HepG2 (cell line): ENCODE results near the gene ASTN1. TPM values are rescaled to one million over a fixed set of nuclear protein-coding genes. Genes with fewer than 3 reads are reported as not detected.

Source experiments
- ATAC-seq: fragments of 200-7000 bp; cut with Tn5 transposase; 3 replicates; pipeline ENCODE4 v1.9.1; 2020; ENCODE audit warnings: mild to moderate bottlenecking, moderate library complexity
- BruUV-seq: library from RNA; stranded (reverse); fragments of 400-500 nt; replicated peaks from 2 replicates; lab custom pipeline; 2021; lab: Mats Ljungman, UMichigan
- CTCF ChIA-PET: fragments of 300-600 bp; formaldehyde crosslinking; extraction: SDS; loops from one replicate; lab custom pipeline; 2021; ENCODE audit warnings: low total read pairs, inconsistent platforms, low intra/inter-chr PET ratio; lab: Yijun Ruan, JAX
- POLR2A ChIA-PET: fragments of 350-600 bp; sonication (Branson Sonifier 250); formaldehyde crosslinking; loops from one replicate; lab custom pipeline; 2020; ENCODE audit warnings: antibody characterized with exemption, inconsistent platforms; lab: Yijun Ruan, JAX
- DNase-seq: peaks from one replicate; pipeline ENCODE4 v3.0.0-alpha.2; 2015; ENCODE audit warnings: low spot score
- FAIRE-seq: peaks from 3 replicates; lab custom pipeline; 2011; peaks lifted over from hg19 to GRCh38; lab: Jason Lieb, UNC
- H2AFZ ChIP-seq: one replicate; pipeline ENCODE4 v1.6.1; 2011; ENCODE audit warnings: low read length, inconsistent platforms
- H3K27ac ChIP-seq: fragments of 300-600 bp; 3 replicates; pipeline ENCODE4 v1.8.0; 2011; ENCODE audit warnings: mixed run types, mild to moderate bottlenecking, mixed read lengths, low read length, inconsistent platforms; ENCODE audit not compliant: insufficient read depth; ENCODE audit errors: extremely low read length
- H3K27me3 ChIP-seq, 2 experiments: fragments of 200-600 bp in 1 of 2; 2 replicates in 1 of 2; 3 replicates in 1 of 2; pipeline versions ENCODE4 v1.6.0 to v1.8.0; 2011; ENCODE audit warnings: low read length in 2 of 2, mild to moderate bottlenecking in 2 of 2, moderate library complexity in 2 of 2, inconsistent platforms in 1 of 2; ENCODE audit not compliant: insufficient read depth in 2 of 2, control insufficient read depth in 1 of 2
- H3K36me3 ChIP-seq, 2 experiments: fragments of 200-600 bp in 1 of 2; replicated peaks in 1 of 2; 2 replicates in 1 of 2; 3 replicates in 1 of 2; pipeline versions ENCODE4 v1.5.1 to v1.8.0; 2011; ENCODE audit warnings: low read length in 2 of 2, inconsistent platforms in 1 of 2; ENCODE audit not compliant: insufficient read depth in 2 of 2, control insufficient read depth in 1 of 2
- H3K4me1 ChIP-seq: 2 replicates; pipeline ENCODE4 v1.5.1; 2012; ENCODE audit warnings: low read length, inconsistent platforms; ENCODE audit not compliant: insufficient read depth
- H3K4me2 ChIP-seq: 2 replicates; pipeline ENCODE4 v1.6.0; 2011; ENCODE audit warnings: low read depth, low read length, inconsistent platforms
- H3K4me3 ChIP-seq, 3 experiments: fragments of 200-600 bp in 1 of 3; sonication (generic), shearing (Covaris generic) in 1 of 3; replicated peaks in 1 of 3; 2 replicates each; pipeline ENCODE4 v1.5.1; 2011 to 2016; ENCODE audit warnings: low read length in 3 of 3, inconsistent platforms in 2 of 3, low read depth in 2 of 3, mild to moderate bottlenecking in 2 of 3, control low read depth in 1 of 3, mixed read lengths in 1 of 3; ENCODE audit not compliant: insufficient read depth in 1 of 3
- H3K79me2 ChIP-seq: one replicate; pipeline ENCODE4 v1.6.1; 2011; ENCODE audit warnings: low read length, inconsistent platforms; ENCODE audit not compliant: insufficient read depth
- H3K9ac ChIP-seq: 2 replicates; pipeline ENCODE4 v1.6.0; 2011; ENCODE audit warnings: mild to moderate bottlenecking, low read depth, low read length, inconsistent platforms; ENCODE audit not compliant: insufficient read depth
- H3K9me3 ChIP-seq: 2 replicates; pipeline ENCODE4 v1.5.1; 2012; ENCODE audit warnings: mild to moderate bottlenecking, low read length
- H4K20me1 ChIP-seq: 2 replicates; pipeline ENCODE4 v1.6.0; 2011; ENCODE audit warnings: inconsistent platforms, mild to moderate bottlenecking, low read length, moderate library complexity; ENCODE audit not compliant: insufficient read depth
- ATRX ChIP-seq: sonication (generic); formaldehyde crosslinking; IDR thresholded peaks from 2 replicates; pipeline ENCODE4 v1.4.0; 2020; ENCODE audit warnings: missing genetic modification reagents, borderline replicate concordance
- EP300 ChIP-seq, 3 experiments: sonication (generic) in 1 of 3; formaldehyde crosslinking in 1 of 3; IDR thresholded peaks; 2 replicates each; pipeline versions ENCODE4 v1.5.1 to v1.6.1; 2011 to 2020; ENCODE audit warnings: low read depth in 2 of 3, low read length in 2 of 3, borderline replicate concordance in 1 of 3, improper control_type of control experiment in 1 of 3, mild to moderate bottlenecking in 1 of 3, missing genetic modification reagents in 1 of 3, moderate library complexity in 1 of 3
- ETS1 ChIP-seq: sonication (generic); formaldehyde crosslinking; IDR thresholded peaks from 2 replicates; pipeline ENCODE4 v1.4.0; 2020; ENCODE audit warnings: missing genetic modification reagents
- EZH2 ChIP-seq: conservative IDR thresholded peaks from 2 replicates; pipeline ENCODE4 v1.6.1; 2012; ENCODE audit warnings: mild to moderate bottlenecking, low read depth, low read length, moderate library complexity
- GPN1 ChIP-seq: sonication (generic); formaldehyde crosslinking; IDR thresholded peaks from 2 replicates; pipeline ENCODE4 v1.5.1; 2020; ENCODE audit warnings: missing genetic modification reagents, borderline replicate concordance
- KMT2A ChIP-seq: sonication (generic); formaldehyde crosslinking; IDR thresholded peaks from 2 replicates; pipeline ENCODE4 v1.4.0; 2020; ENCODE audit warnings: missing genetic modification reagents
- PAX8 ChIP-seq: sonication (generic); formaldehyde crosslinking; IDR thresholded peaks from 2 replicates; pipeline ENCODE4 v1.8.0; 2022; ENCODE audit warnings: mild to moderate bottlenecking, missing genetic modification reagents, borderline replicate concordance
- PHF5A ChIP-seq: IDR thresholded peaks from one replicate; pipeline ENCODE4 v1.6.1; 2018; ENCODE audit warnings: low read depth, missing genetic modification reagents; ENCODE audit not compliant: unreplicated experiment
- PITX1 ChIP-seq: sonication (generic); formaldehyde crosslinking; IDR thresholded peaks from 2 replicates; pipeline ENCODE4 v1.5.1; 2020; ENCODE audit warnings: mild to moderate bottlenecking, missing genetic modification reagents
- ZBTB20 ChIP-seq: sonication (generic); formaldehyde crosslinking; IDR thresholded peaks from 2 replicates; pipeline ENCODE4 v1.8.1; 2023; ENCODE audit warnings: missing genetic modification reagents, low read depth, mild to moderate bottlenecking, borderline replicate concordance
- ZNF275 ChIP-seq: sonication (generic); formaldehyde crosslinking; IDR thresholded peaks from 2 replicates; pipeline ENCODE4 v1.8.0; 2022; ENCODE audit warnings: missing genetic modification reagents, mild to moderate bottlenecking, inconsistent platforms, borderline replicate concordance
- ZNF501 ChIP-seq: sonication (generic); formaldehyde crosslinking; IDR thresholded peaks from 2 replicates; pipeline ENCODE4 v1.5.1; 2020; ENCODE audit warnings: mild to moderate bottlenecking, moderate library complexity, missing genetic modification reagents
- ZNF740 ChIP-seq: sonication (generic); formaldehyde crosslinking; IDR thresholded peaks from 2 replicates; pipeline ENCODE4 v1.4.0; 2020; ENCODE audit warnings: missing genetic modification reagents
- WGBS: methylation state at CpG from one replicate; pipeline ENCODE4 v1.1.6; 2017; ENCODE audit warnings: low lambda C conversion rate; 5-methylcytosine and 5-hydroxymethylcytosine counted together
- in situ Hi-C: cut with HindIII; loops from 2 replicates; pipeline ENCODE4 v1.10.0; 2017; ENCODE audit warnings: low pct_unique_long_range_greater_than_20kb; ENCODE audit not compliant: extremely low pct_ligation_motif_present
- intact Hi-C: fragments of 100-400 bp; cut with micrococcal nuclease; formaldehyde crosslinking; loops from one replicate; pipeline ENCODE4 v1.10.0; 2022; ENCODE audit not compliant: unreplicated experiment
- polyA plus RNA-seq, 8 experiments: library from polyadenylated mRNA; depleted of rRNA in 3 of 8; stranded (reverse) in 7 of 8; unstranded in 1 of 8; fragments of >200 nt; fragmentation: Illumina TruSeq in 4 of 8; extraction: Trizol in 4 of 8; gene quantifications; 2 replicates each; pipeline versions ENCODE4 v1.2.1 to v1.2.3, GENCODE V29; 2011 to 2016; ENCODE audit warnings: low read depth in 4 of 8, missing spikeins in 1 of 8, mixed read lengths in 1 of 8; ENCODE audit not compliant: insufficient read depth in 1 of 8
- total RNA-seq, 5 experiments: library from RNA; depleted of rRNA; stranded (reverse); fragments of >200 nt; fragmentation: Illumina TruSeq; extraction: Trizol; gene quantifications; 2 replicates each; pipeline ENCODE4 v1.2.3, GENCODE V29; 2016; ENCODE audit warnings: low read depth in 1 of 5

Gene ASTN1
- total and polyA plus RNA-seq, 2 of the 13 experiments (the other 11 are each of a cell fraction or from before 2014, with no cell fraction given), result not detected

GRCh38 chr1:176838276-176838995 lies 326.1 kb downstream of the ASTN1 start:
- no peak for ATAC-seq
- POLR2A ChIA-PET, result no interaction called here
- Histone ChIP-seq H4K20me1 (no peaks in the 10 kb centered on the region), H3K27me3 (no peaks in the 10 kb centered on the region), H3K4me3 (no peak overlapping the region), H3K4me2 (no peak overlapping the region), H3K9me3 (no peaks in the 10 kb centered on the region), H3K27ac (no peak overlapping the region), H3K4me1 (no peaks in the 10 kb centered on the region), H3K36me3 (no peaks in the 10 kb centered on the region), H3K79me2 (no peaks in the 10 kb centered on the region), H3K9ac (no peak overlapping the region), H2AFZ (no peak overlapping the region)
- in situ Hi-C loops (loop anchor here (25.0 kb wide), 2 partner anchors 451 to 1676 kb away; no protein-coding TSS in a partner anchor), intact Hi-C loops (no loop called here)
- no peak for FAIRE-seq
- TF ChIP-seq EP300 (IDR thresholded peaks at IDR 0.05; ENCODE audit: low read depth in 2 of 2, low read length in 2 of 2) (no peak), EP300 (CRISPR knock-in tag; IDR thresholded peaks at IDR 0.05; ENCODE audit: borderline replicate concordance) (no peak), PAX8 (CRISPR knock-in tag) (no peak), PITX1 (CRISPR knock-in tag) (no peak), EZH2 (no peak), ZNF740 (CRISPR knock-in tag) (no peak), ETS1 (no peak), ZNF275 (CRISPR knock-in tag) (no peak), ZBTB20 (CRISPR knock-in tag) (no peak), ZNF501 (no peak), PHF5A (no peak), KMT2A (CRISPR knock-in tag) (no peak), GPN1 (CRISPR knock-in tag) (no peak), ATRX (CRISPR knock-in tag) (no peak)
- WGBS, result 0% methylated on average over 5 of the region's 5 CpGs
- CTCF ChIA-PET, result no interaction called here
- BruUV-seq, result no TSS peak
- DNase-seq, result no peak
